ENCODE data around the gene SOX11. TPM values are rescaled to one million over a fixed set of nuclear protein-coding genes. Genes with fewer than 3 reads are reported as not detected.
"Not testable (repeated sequence)": the region's sequence is repeated elsewhere in the genome, so short reads cannot be mapped to it uniquely, and the experiment has no call there.

SOX11 gene
- polyA plus RNA-seq, 1 donor (not counting 4 experiments of a cell fraction or from before 2014, with no cell fraction given): not detected

- H3K9me1 ChIP-seq (ENCODE audit: control insufficient read depth, extremely low read depth, insufficient read depth, low read length): no peaks in the 10 kb centered on the region
- H4K20me1 ChIP-seq (ENCODE audit: control insufficient read depth, extremely low read depth, insufficient read depth, low read length): no peaks in the 10 kb centered on the region
- H3K36me3 ChIP-seq (ENCODE audit: control insufficient read depth in 2 of 2, extremely low read depth in 1 of 2, insufficient read depth in 2 of 2, low read length in 2 of 2): no peaks in the 10 kb centered on the region
- DNase-seq (ENCODE audit: low read depth, low spot score): no peak
- dilution Hi-C loops (cut with MboI; ENCODE audit: extremely low pct_ligation_motif_present, low sequenced_read_pairs): no loop called here
- H3K27ac ChIP-seq (ENCODE audit: control insufficient read depth, insufficient read depth, low read length): no peak overlapping the region
- peaks cover 2% of the 10 kb centered on the region for H3K9me3 ChIP-seq (ENCODE audit: control insufficient read depth, low read depth, low read length)
- no peaks in the 10 kb centered on the region for H3K79me2 ChIP-seq (ENCODE audit: control insufficient read depth, insufficient read depth, low read length)
- H3K4me3 ChIP-seq (ENCODE audit: control insufficient read depth in 2 of 3, extremely low read depth in 1 of 3, insufficient read depth in 2 of 3, low read depth in 1 of 3, low read length in 3 of 3): no peak overlapping the region
- H3K27me3 ChIP-seq (ENCODE audit: control insufficient read depth, extremely low read depth, insufficient read depth, low read length): no peaks in the 10 kb centered on the region
- H3K9ac ChIP-seq (ENCODE audit: control insufficient read depth, extremely low read depth, insufficient read depth, low read length): no peak overlapping the region
- H3K4me1 ChIP-seq (ENCODE audit: control insufficient read depth, extremely low read depth, insufficient read depth, low read length): no peaks in the 10 kb centered on the region
- H2AFZ ChIP-seq (ENCODE audit: control insufficient read depth, low read length): no peak overlapping the region
- no peak overlapping the region for H3K4me2 ChIP-seq (ENCODE audit: control insufficient read depth, extremely low read depth, insufficient read depth, low read depth, low read length)
- no peak for FAIRE-seq
- TF ChIP-seq EZH2 (IDR thresholded peaks at IDR 0.05; ENCODE audit: low read length) (no peak), CTCF (optimal IDR thresholded peaks at IDR 0.05 in 1 of 3, IDR thresholded peaks at IDR 0.05 in 1 of 3, conservative IDR thresholded peaks at IDR 0.05 in 1 of 3; ENCODE audit: extremely low read depth in 1 of 3, insufficient read depth in 2 of 3, low read length in 3 of 3) (no peak)
These were observed 25.4 kb upstream of the SOX11 start for GRCh38 chr2:5666798-5667197.

- H3K4me3 ChIP-seq (ENCODE audit: control insufficient read depth in 2 of 3, extremely low read depth in 1 of 3, insufficient read depth in 2 of 3, low read depth in 1 of 3, low read length in 3 of 3); H3K4me2 ChIP-seq (ENCODE audit: control insufficient read depth, extremely low read depth, insufficient read depth, low read depth, low read length); H3K27ac ChIP-seq (ENCODE audit: control insufficient read depth, insufficient read depth, low read length); H2AFZ ChIP-seq (ENCODE audit: control insufficient read depth, low read length); H4K20me1 ChIP-seq (ENCODE audit: control insufficient read depth, extremely low read depth, insufficient read depth, low read length); dilution Hi-C loops (cut with MboI; ENCODE audit: extremely low pct_ligation_motif_present, low sequenced_read_pairs); H3K36me3 ChIP-seq (ENCODE audit: control insufficient read depth in 2 of 2, extremely low read depth in 1 of 2, insufficient read depth in 2 of 2, low read length in 2 of 2); H3K79me2 ChIP-seq (ENCODE audit: control insufficient read depth, insufficient read depth, low read length); H3K9ac ChIP-seq (ENCODE audit: control insufficient read depth, extremely low read depth, insufficient read depth, low read length); H3K27me3 ChIP-seq (ENCODE audit: control insufficient read depth, extremely low read depth, insufficient read depth, low read length); H3K9me3 ChIP-seq (ENCODE audit: control insufficient read depth, low read depth, low read length); H3K4me1 ChIP-seq (ENCODE audit: control insufficient read depth, extremely low read depth, insufficient read depth, low read length); FAIRE-seq; H3K9me1 ChIP-seq (ENCODE audit: control insufficient read depth, extremely low read depth, insufficient read depth, low read length); DNase-seq (ENCODE audit: low read depth, low spot score): not testable (repeated sequence)
These were observed 24.5 kb upstream of the SOX11 start for GRCh38 chr2:5667655-5668054.

GRCh38 chr2:5668682-5669250 lies 23.4 kb upstream of the SOX11 start:
- Histone ChIP-seq H3K27ac (ENCODE audit: control insufficient read depth, insufficient read depth, low read length) (no peak overlapping the region), H3K4me2 (ENCODE audit: control insufficient read depth, extremely low read depth, insufficient read depth, low read depth, low read length) (no peak overlapping the region), H3K36me3 (ENCODE audit: control insufficient read depth in 2 of 2, extremely low read depth in 1 of 2, insufficient read depth in 2 of 2, low read length in 2 of 2) (no peaks in the 10 kb centered on the region), H3K9ac (ENCODE audit: control insufficient read depth, extremely low read depth, insufficient read depth, low read length) (no peak overlapping the region), H4K20me1 (ENCODE audit: control insufficient read depth, extremely low read depth, insufficient read depth, low read length) (no peaks in the 10 kb centered on the region), H2AFZ (ENCODE audit: control insufficient read depth, low read length) (no peak overlapping the region), H3K79me2 (ENCODE audit: control insufficient read depth, insufficient read depth, low read length) (no peaks in the 10 kb centered on the region), H3K9me3 (ENCODE audit: control insufficient read depth, low read depth, low read length) (peaks cover 2% of the 10 kb centered on the region), H3K9me1 (ENCODE audit: control insufficient read depth, extremely low read depth, insufficient read depth, low read length) (no peaks in the 10 kb centered on the region), H3K27me3 (ENCODE audit: control insufficient read depth, extremely low read depth, insufficient read depth, low read length) (no peaks in the 10 kb centered on the region), H3K4me3 (ENCODE audit: control insufficient read depth in 2 of 3, extremely low read depth in 1 of 3, insufficient read depth in 2 of 3, low read depth in 1 of 3, low read length in 3 of 3) (no peak overlapping the region), H3K4me1 (ENCODE audit: control insufficient read depth, extremely low read depth, insufficient read depth, low read length) (no peaks in the 10 kb centered on the region)
- FAIRE-seq: no peak
- DNase-seq (ENCODE audit: low read depth, low spot score): no peak
- TF ChIP-seq EZH2 (IDR thresholded peaks at IDR 0.05; ENCODE audit: low read length) (no peak), CTCF (optimal IDR thresholded peaks at IDR 0.05 in 1 of 3, IDR thresholded peaks at IDR 0.05 in 1 of 3, conservative IDR thresholded peaks at IDR 0.05 in 1 of 3; ENCODE audit: extremely low read depth in 1 of 3, insufficient read depth in 2 of 3, low read length in 3 of 3) (no peak)
- dilution Hi-C loops (cut with MboI; ENCODE audit: extremely low pct_ligation_motif_present, low sequenced_read_pairs): no loop called here

Measured in keratinocyte (primary cell).